GM12878 (cell line): ENCODE data around the gene ORAI1. TPM values are rescaled to one million over a fixed set of nuclear protein-coding genes. Genes with fewer than 3 reads are reported as not detected.

Source experiments
- ATAC-seq: fragments of 200-7000 bp; cut with Tn5 transposase; 3 replicates; pipeline ENCODE4 v1.9.1; 2020; ENCODE audit warnings: mild to moderate bottlenecking, moderate library complexity
- BruUV-seq: library from RNA; stranded (reverse); fragments of 400-500 nt; replicated peaks from 2 replicates; lab custom pipeline; 2021; lab: Mats Ljungman, UMichigan
- CTCF ChIA-PET: fragments of 300-600 bp; sonication (Branson Sonifier 250); formaldehyde crosslinking; extraction: SDS; loops from one replicate; lab custom pipeline; 2021; ENCODE audit warnings: inconsistent platforms; lab: Yijun Ruan, JAX
- POLR2A ChIA-PET: fragments of 350-600 bp; formaldehyde crosslinking; extraction: SDS; loops from one replicate; lab custom pipeline; 2021; ENCODE audit warnings: inconsistent platforms; lab: Charles Lee
- RAD21 ChIA-PET: fragments of 300-600 bp; sonication (Branson Sonifier 250); formaldehyde crosslinking; loops from one replicate; lab custom pipeline; 2023; ENCODE audit warnings: antibody characterized with exemption; ENCODE audit not compliant: unreplicated experiment; lab: Charles Lee
- SMC1A ChIA-PET: fragments of 300-600 bp; sonication (Branson Sonifier 250); formaldehyde crosslinking; loops from one replicate; lab custom pipeline; 2023; ENCODE audit not compliant: unreplicated experiment, uncharacterized antibody; lab: Charles Lee
- DNase-seq: peaks from one replicate; pipeline ENCODE4 v3.0.0-alpha.2; 2011; ENCODE audit warnings: low read depth, low spot score
- FAIRE-seq: peaks from 3 replicates; lab custom pipeline; 2011; peaks lifted over from hg19 to GRCh38; lab: Jason Lieb, UNC
- H2AFZ ChIP-seq: 2 replicates; pipeline ENCODE4 v1.6.0; 2011; ENCODE audit warnings: low read depth, low read length, control low read depth; ENCODE audit not compliant: control insufficient read depth
- H3K27ac ChIP-seq: 2 replicates; pipeline ENCODE4 v1.5.1; 2011; ENCODE audit warnings: control low read depth; ENCODE audit not compliant: control insufficient read depth, insufficient read depth
- H3K27me3 ChIP-seq, 2 experiments: replicated peaks in 1 of 2; 2 replicates each; pipeline versions ENCODE4 v1.6.0 to v1.6.1; 2011; ENCODE audit warnings: low read length in 1 of 2; ENCODE audit not compliant: control insufficient read depth in 2 of 2, insufficient read depth in 2 of 2
- H3K36me3 ChIP-seq, 2 experiments: 2 replicates each; pipeline ENCODE4 v1.5.1; 2011; ENCODE audit warnings: low read length in 1 of 2; ENCODE audit not compliant: control insufficient read depth in 2 of 2, insufficient read depth in 2 of 2
- H3K4me1 ChIP-seq: 2 replicates; pipeline ENCODE4 v1.6.1; 2011; ENCODE audit warnings: mild to moderate bottlenecking, low read length, moderate library complexity, mixed read lengths; ENCODE audit not compliant: control insufficient read depth, insufficient read depth
- H3K4me2 ChIP-seq: 2 replicates; pipeline ENCODE4 v1.6.0; 2011; ENCODE audit warnings: control low read depth; ENCODE audit not compliant: control insufficient read depth, insufficient read depth
- H3K4me3 ChIP-seq: fragments of 200-600 bp; sonication (generic); 2 replicates; pipeline ENCODE4 v1.5.1; 2016
- H3K79me2 ChIP-seq: 2 replicates; pipeline ENCODE4 v1.6.0; 2011; ENCODE audit warnings: low read length; ENCODE audit not compliant: control insufficient read depth, insufficient read depth
- H3K9ac ChIP-seq: 2 replicates; pipeline ENCODE4 v1.8.0; 2011; ENCODE audit warnings: low read length, control low read depth, mixed read lengths; ENCODE audit not compliant: control insufficient read depth, insufficient read depth
- H3K9me3 ChIP-seq: replicated peaks from 3 replicates; pipeline ENCODE4 v1.5.1; 2011; ENCODE audit warnings: mild to moderate bottlenecking, low read length; ENCODE audit not compliant: control insufficient read depth, insufficient read depth
- H4K20me1 ChIP-seq: 2 replicates; pipeline ENCODE4 v1.6.0; 2011; ENCODE audit not compliant: control insufficient read depth, insufficient read depth
- ETV6 ChIP-seq, 2 experiments: fragments of 450-650 bp in 1 of 2; IDR thresholded peaks in 1 of 2; conservative IDR thresholded peaks in 1 of 2; 2 replicates each; pipeline ENCODE4 v1.6.1; 2014; ENCODE audit warnings: antibody characterized with exemption in 1 of 2, borderline replicate concordance in 1 of 2, low read depth in 1 of 2, mild to moderate bottlenecking in 1 of 2, moderate library complexity in 1 of 2
- GABPA ChIP-seq: IDR thresholded peaks from 2 replicates; pipeline ENCODE4 v1.6.1; 2014; ENCODE audit warnings: antibody characterized with exemption, low read depth, mild to moderate bottlenecking, inconsistent platforms
- HDGF ChIP-seq: fragments of 450-650 bp; IDR thresholded peaks from 2 replicates; pipeline ENCODE4 v1.6.1; 2016; ENCODE audit warnings: antibody characterized with exemption
- RAD21 ChIP-seq: IDR thresholded peaks from 2 replicates; pipeline ENCODE4 v1.6.1; 2011; ENCODE audit warnings: mild to moderate bottlenecking, low read depth, low read length, moderate library complexity; ENCODE audit not compliant: insufficient read depth
- RB1 ChIP-seq: fragments of 450-650 bp; formaldehyde crosslinking; IDR thresholded peaks from 2 replicates; pipeline ENCODE4 v1.6.1; 2017; ENCODE audit warnings: mild to moderate bottlenecking, borderline replicate concordance
- SIX5 ChIP-seq: IDR thresholded peaks from 2 replicates; pipeline ENCODE4 v1.6.1; 2011; ENCODE audit warnings: mild to moderate bottlenecking, low read depth, low read length, moderate library complexity; ENCODE audit not compliant: severe bottlenecking
- SMARCA5 ChIP-seq: fragments of 450-650 bp; IDR thresholded peaks from 2 replicates; pipeline ENCODE4 v1.6.1; 2017; ENCODE audit warnings: mild to moderate bottlenecking
- SREBF2 ChIP-seq: IDR thresholded peaks from 2 replicates; pipeline ENCODE4 v1.6.1; 2012; ENCODE audit warnings: mild to moderate bottlenecking, low read length
- TCF7 ChIP-seq: IDR thresholded peaks from 2 replicates; pipeline ENCODE4 v1.6.1; 2014; ENCODE audit warnings: antibody characterized with exemption, borderline replicate concordance
- ZNF24 ChIP-seq: fragments of 450-650 bp; IDR thresholded peaks from 2 replicates; pipeline ENCODE4 v1.6.1; 2017; ENCODE audit warnings: antibody characterized with exemption, mild to moderate bottlenecking
- WGBS: methylation state at CpG from one replicate; pipeline ENCODE4 v1.1.6; 2016; ENCODE audit warnings: low lambda C conversion rate; ENCODE audit not compliant: insufficient replicate concordance, insufficient coverage; ENCODE audit errors: missing lambda C conversion rate; 5-methylcytosine and 5-hydroxymethylcytosine counted together
- in situ Hi-C: fragments of 300-500 bp; cut with MboI; formaldehyde crosslinking; loops from 9 replicates; pipeline ENCODE4 v1.14.3; 2018; ENCODE audit warnings: mixed read lengths
- intact Hi-C: fragments of 100-400 bp; cut with micrococcal nuclease; formaldehyde crosslinking; loops from one replicate; pipeline ENCODE4 v1.14.2; 2022; ENCODE audit not compliant: unreplicated experiment
- polyA plus RNA-seq, 11 experiments: library from polyadenylated mRNA; depleted of rRNA in 4 of 11; unstranded in 6 of 11; stranded (reverse) in 5 of 11; fragments of >200 nt; fragmentation: Nextera tagmentation in 4 of 11; fragmentation: Illumina TruSeq in 1 of 11; extraction: Ambion mirVana in 4 of 11; extraction: Trizol in 1 of 11; gene quantifications; 1 replicate in 1 of 11; 2 replicates in 10 of 11; pipeline versions ENCODE4 v1.2.1 to v1.2.3, GENCODE V29; 2011 to 2016; ENCODE audit warnings: inconsistent platforms in 2 of 11, missing spikeins in 2 of 11, low read depth in 1 of 11
- total RNA-seq, 4 experiments: library from RNA; depleted of rRNA in 3 of 4; stranded (reverse); fragments of >200 nt in 3 of 4; fragmentation: Illumina TruSeq in 1 of 4; extraction: Trizol in 1 of 4; gene quantifications; 2 replicates each; pipeline versions ENCODE4 v1.2.1 to v1.2.3, GENCODE V29; 2013 to 2021
- TF ChIP-seq, protein P1 (sequence below): fragments of 450-650 bp; IDR thresholded peaks from 2 replicates; pipeline ENCODE4 v1.6.1; 2016; ENCODE audit warnings: mild to moderate bottlenecking
- TF ChIP-seq, protein P2 (sequence below): fragments of 450-650 bp; IDR thresholded peaks from 2 replicates; pipeline ENCODE4 v1.6.1; 2017; ENCODE audit warnings: antibody characterized with exemption, mild to moderate bottlenecking, moderate library complexity

The ORAI1 gene
- total and polyA plus RNA-seq, 10 of the 15 experiments (the other 5 are each of a cell fraction or from before 2014, with no cell fraction given), result 5.5 to 33.1 (median 11.8) TPM

DNA sequence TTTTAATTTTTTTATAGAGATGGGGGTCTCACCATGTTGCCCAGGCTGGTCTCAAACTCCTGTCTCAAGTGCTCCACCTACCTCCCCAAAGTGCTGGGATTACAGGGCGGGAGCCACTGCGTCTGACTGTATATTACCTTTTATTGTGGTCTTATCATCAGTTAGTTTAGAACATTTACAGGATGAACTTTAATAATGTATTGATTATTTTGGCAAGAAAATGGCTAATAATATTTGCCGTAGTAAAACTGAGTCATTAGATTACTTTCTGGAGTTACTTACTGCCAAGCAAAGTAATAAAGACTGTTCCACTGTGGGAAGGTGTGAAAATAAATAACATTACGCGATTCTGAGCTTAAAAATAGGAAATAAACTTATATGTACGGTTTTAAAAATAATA lies 23.6 kb upstream of the ORAI1 start:
- BruUV-seq, result no TSS peak
- H4K20me1 ChIP-seq, result no peaks in the 10 kb centered on the region
- intact Hi-C loops (no loop called here), in situ Hi-C loops (no loop called here)
- no peak for FAIRE-seq
- H3K9me3 ChIP-seq, result no peaks in the 10 kb centered on the region
- no peak for ATAC-seq
- H3K79me2 ChIP-seq, result no peaks in the 10 kb centered on the region
- SMC1A ChIA-PET, result interaction anchor here (0.6 kb wide), 1 partner anchor 11 kb away, joined by 3 read pairs; no protein-coding TSS in a partner anchor
- no peak for DNase-seq
- H3K9ac ChIP-seq, result no peak overlapping the region
- H3K4me3 ChIP-seq, result no peak overlapping the region
- no peaks in the 10 kb centered on the region for H3K27me3 ChIP-seq
- H2AFZ ChIP-seq, result no peak overlapping the region
- TF ChIP-seq RAD21, result no peak
- TF ChIP-seq SMARCA5, result no peak
- no peak for TF ChIP-seq HDGF
- TF ChIP-seq GABPA, result no peak
- TF ChIP-seq, protein P1, sequence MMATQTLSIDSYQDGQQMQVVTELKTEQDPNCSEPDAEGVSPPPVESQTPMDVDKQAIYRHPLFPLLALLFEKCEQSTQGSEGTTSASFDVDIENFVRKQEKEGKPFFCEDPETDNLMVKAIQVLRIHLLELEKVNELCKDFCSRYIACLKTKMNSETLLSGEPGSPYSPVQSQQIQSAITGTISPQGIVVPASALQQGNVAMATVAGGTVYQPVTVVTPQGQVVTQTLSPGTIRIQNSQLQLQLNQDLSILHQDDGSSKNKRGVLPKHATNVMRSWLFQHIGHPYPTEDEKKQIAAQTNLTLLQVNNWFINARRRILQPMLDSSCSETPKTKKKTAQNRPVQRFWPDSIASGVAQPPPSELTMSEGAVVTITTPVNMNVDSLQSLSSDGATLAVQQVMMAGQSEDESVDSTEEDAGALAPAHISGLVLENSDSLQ, result no peak
- no peak for TF ChIP-seq SREBF2
- no peak for TF ChIP-seq ETV6 (conservative IDR thresholded peaks at IDR 0.05 in 1 of 2, IDR thresholded peaks at IDR 0.05 in 1 of 2; ENCODE audit: borderline replicate concordance in 1 of 2, low read depth in 1 of 2)
- TF ChIP-seq TCF7, result no peak
- TF ChIP-seq, protein P2, sequence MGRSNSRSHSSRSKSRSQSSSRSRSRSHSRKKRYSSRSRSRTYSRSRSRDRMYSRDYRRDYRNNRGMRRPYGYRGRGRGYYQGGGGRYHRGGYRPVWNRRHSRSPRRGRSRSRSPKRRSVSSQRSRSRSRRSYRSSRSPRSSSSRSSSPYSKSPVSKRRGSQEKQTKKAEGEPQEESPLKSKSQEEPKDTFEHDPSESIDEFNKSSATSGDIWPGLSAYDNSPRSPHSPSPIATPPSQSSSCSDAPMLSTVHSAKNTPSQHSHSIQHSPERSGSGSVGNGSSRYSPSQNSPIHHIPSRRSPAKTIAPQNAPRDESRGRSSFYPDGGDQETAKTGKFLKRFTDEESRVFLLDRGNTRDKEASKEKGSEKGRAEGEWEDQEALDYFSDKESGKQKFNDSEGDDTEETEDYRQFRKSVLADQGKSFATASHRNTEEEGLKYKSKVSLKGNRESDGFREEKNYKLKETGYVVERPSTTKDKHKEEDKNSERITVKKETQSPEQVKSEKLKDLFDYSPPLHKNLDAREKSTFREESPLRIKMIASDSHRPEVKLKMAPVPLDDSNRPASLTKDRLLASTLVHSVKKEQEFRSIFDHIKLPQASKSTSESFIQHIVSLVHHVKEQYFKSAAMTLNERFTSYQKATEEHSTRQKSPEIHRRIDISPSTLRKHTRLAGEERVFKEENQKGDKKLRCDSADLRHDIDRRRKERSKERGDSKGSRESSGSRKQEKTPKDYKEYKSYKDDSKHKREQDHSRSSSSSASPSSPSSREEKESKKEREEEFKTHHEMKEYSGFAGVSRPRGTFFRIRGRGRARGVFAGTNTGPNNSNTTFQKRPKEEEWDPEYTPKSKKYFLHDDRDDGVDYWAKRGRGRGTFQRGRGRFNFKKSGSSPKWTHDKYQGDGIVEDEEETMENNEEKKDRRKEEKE, result no peak
- no peak for TF ChIP-seq RB1
- no peak for TF ChIP-seq ZNF24
- no peak for TF ChIP-seq SIX5
- TF ChIP-seq, all 136 proteins: peak for 0
- Histone ChIP-seq H3K36me3 (no peaks in the 10 kb centered on the region), H3K4me2 (no peak overlapping the region), H3K4me1 (no peaks in the 10 kb centered on the region), H3K27ac (no peak overlapping the region)
- ChIA-PET CTCF (no interaction called here), RAD21 (no interaction called here), POLR2A (interaction anchor here (0.6 kb wide), 2 partner anchors 63 to 798 kb away, joined by 4 to 6 read pairs; no protein-coding TSS in a partner anchor)
- WGBS, result 83% methylated on average over 6 of the region's 6 CpGs
